ENCODE measurements around the gene XRCC4. TPM values are rescaled to one million over a fixed set of nuclear protein-coding genes. Genes with fewer than 3 reads are reported as not detected.

XRCC4 gene
- total RNA-seq, result 10 to 100 TPM in 2 of 9 donors, 1 to 10 TPM in 7; 4.0 to 15.8 (median 7.4) TPM
- polyA plus RNA-seq, result 1 to 10 TPM; 2.4 to 8.0 (median 3.2) TPM
- long read RNA-seq, donor 1, partial matches to known transcripts, result 0 of 3 reads
- long read RNA-seq, donor 1, other reads (novel, unspliced or antisense), result 0 of 3 reads
- long read RNA-seq, donor 2, partial matches to known transcripts, result 0 of 2 reads
- long read RNA-seq, donor 2, other reads (novel, unspliced or antisense), result 0 of 2 reads
- long read RNA-seq, donor 3, partial matches to known transcripts, result 0 of 3 reads
- long read RNA-seq, donor 3, other reads (novel, unspliced or antisense), result 0 of 3 reads
- long read RNA-seq, donor 4, partial matches to known transcripts, result 2 of 4 reads
- long read RNA-seq, donor 4, other reads (novel, unspliced or antisense), result 0 of 4 reads
- long read RNA-seq, donor 5, transcript XRCC4-202 (8 exons, 1,579 nt), result major isoform, 8 of 13 reads
- long read RNA-seq, donor 5, partial matches to known transcripts, result 2 of 13 reads
- long read RNA-seq, donor 5, other reads (novel, unspliced or antisense), result 0 of 13 reads
- long read RNA-seq, donor 6, partial matches to known transcripts, result 0 of 2 reads
- long read RNA-seq, donor 6, other reads (novel, unspliced or antisense), result 0 of 2 reads
- long read RNA-seq, donor 7, partial matches to known transcripts, result 0 of 1 reads
- long read RNA-seq, donor 7, other reads (novel, unspliced or antisense), result 0 of 1 reads
- long read RNA-seq, donor 8, partial matches to known transcripts, result 0 of 3 reads
- long read RNA-seq, donor 8, other reads (novel, unspliced or antisense), result 0 of 3 reads
- long read RNA-seq, donor 9, partial matches to known transcripts, result 7 of 8 reads
- long read RNA-seq, donor 9, other reads (novel, unspliced or antisense), result 0 of 8 reads
- long read RNA-seq, donor 10, partial matches to known transcripts, result 18 of 18 reads
- long read RNA-seq, donor 10, other reads (novel, unspliced or antisense), result 0 of 18 reads

DNA sequence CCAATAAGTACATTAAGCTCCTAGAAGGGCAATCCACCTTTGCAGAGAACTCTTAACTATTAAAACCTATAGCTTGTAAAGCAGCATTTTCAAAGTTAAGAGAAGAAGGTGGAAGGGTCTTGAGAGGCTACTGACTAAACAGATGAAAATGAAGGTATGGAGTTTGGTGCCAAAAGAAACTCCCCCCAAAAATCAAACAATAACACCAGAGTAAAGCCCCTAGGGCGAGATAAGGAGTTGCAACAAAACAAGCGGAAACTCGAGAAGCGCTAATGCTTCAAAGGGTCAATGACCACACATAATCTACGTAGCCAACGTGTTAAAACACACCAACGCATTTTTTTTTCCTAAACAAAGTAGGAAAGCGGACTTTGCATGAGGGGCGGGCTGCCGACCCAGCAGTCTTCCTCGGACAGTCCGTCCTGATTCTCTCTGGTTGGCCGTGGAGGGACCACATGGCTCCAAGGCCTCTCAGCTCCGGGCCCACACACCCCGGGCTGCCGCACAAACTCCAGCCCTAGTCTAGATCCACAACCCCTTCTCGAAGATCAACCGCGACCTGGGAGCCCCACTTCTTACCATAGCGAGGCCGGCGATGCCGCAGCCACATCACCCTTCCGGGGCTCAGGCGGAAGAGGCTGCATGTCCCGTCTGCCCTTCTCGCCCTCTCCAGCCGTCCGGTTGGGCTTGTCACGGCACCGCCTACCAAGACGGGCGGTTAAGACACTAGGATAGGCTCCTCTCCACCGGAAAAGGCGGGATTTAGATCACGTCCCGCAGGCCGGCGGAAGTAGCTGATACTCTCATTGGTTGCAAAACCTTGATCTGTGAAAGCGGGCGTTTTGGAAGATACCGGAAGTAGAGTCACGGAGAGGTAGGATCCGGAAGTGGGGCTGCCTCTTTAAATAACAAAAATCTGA lies at the start of gene XRCC4, which contains the start of gene TMEM167A:
Gene XRCC4, plus strand, starts transcription at position 806 of the 920 bp plus-strand sequence. CDS start 27,373 bp downstream, outside the sequence.
Gene TMEM167A, minus strand, starts transcription at position 653 of the 920 bp plus-strand sequence. Its CDS starts 71 bp downstream, at position 582.
- Histone ChIP-seq H3K9me3 (replicated peaks in 1 of 3) (no peaks in the 10 kb centered on the region), H3K36me3 (replicated peaks in 1 of 2) (no peaks in the 10 kb centered on the region), H3K4me3 (peak within 1 kb of the TSS; percentile 47 to 98 (median 89)), H3K4me1 (replicated peaks in 1 of 2) (peaks cover 32 to 51% of the 10 kb centered on the region in 2 donors), H3K27me3 (no peaks in the 10 kb centered on the region), H3K27ac (peak within 1 kb of the TSS; percentile 70 to 96 (median 80))
- WGBS, 4 donors, result 0% methylated on average over 25 to 44 of the region's 44 CpGs
- TF ChIP-seq POLR2A (IDR thresholded peaks at IDR 0.05), result peak; percentile 83 to 95
- TF ChIP-seq, protein P1, sequence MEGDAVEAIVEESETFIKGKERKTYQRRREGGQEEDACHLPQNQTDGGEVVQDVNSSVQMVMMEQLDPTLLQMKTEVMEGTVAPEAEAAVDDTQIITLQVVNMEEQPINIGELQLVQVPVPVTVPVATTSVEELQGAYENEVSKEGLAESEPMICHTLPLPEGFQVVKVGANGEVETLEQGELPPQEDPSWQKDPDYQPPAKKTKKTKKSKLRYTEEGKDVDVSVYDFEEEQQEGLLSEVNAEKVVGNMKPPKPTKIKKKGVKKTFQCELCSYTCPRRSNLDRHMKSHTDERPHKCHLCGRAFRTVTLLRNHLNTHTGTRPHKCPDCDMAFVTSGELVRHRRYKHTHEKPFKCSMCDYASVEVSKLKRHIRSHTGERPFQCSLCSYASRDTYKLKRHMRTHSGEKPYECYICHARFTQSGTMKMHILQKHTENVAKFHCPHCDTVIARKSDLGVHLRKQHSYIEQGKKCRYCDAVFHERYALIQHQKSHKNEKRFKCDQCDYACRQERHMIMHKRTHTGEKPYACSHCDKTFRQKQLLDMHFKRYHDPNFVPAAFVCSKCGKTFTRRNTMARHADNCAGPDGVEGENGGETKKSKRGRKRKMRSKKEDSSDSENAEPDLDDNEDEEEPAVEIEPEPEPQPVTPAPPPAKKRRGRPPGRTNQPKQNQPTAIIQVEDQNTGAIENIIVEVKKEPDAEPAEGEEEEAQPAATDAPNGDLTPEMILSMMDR (IDR thresholded peaks at IDR 0.05), result no peak
- peak; percentile 95 to 99 (median 98) for DNase-seq
- intact Hi-C loops (cut with DNase I), result no loop called here

DNA sequence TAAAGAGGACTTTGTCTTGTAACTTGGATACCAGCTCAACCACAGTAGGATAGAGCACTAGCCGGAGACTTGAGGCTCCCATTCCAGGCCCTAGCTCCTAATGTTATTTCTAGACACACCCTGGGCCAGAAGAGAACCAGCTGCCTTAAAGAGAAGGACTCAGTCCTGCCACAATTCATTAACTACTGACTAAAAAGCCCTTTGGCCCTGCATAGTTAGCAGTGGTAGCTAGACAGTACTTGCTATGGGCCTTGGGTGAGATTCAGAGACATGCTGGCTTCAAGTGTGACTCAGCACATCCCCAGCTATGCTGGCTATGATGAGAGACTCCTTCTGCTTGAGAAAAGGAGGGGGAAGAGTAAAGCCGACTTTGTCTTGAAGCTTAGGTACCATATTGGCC lies 47.4 kb upstream of the XRCC4 start:
- H3K4me3 ChIP-seq, result no peak overlapping the region
- no peak overlapping the region for H3K27ac ChIP-seq
- H3K36me3 ChIP-seq (replicated peaks in 1 of 2), result no peaks in the 10 kb centered on the region
- intact Hi-C loops (cut with DNase I), result no loop called here
- peaks cover 0 to 4% of the 10 kb centered on the region in 2 donors for H3K4me1 ChIP-seq (replicated peaks in 1 of 2)
- 86 to 100% (median 96%) methylated on average over 2 of the region's 2 CpGs for WGBS, 4 donors
- TF ChIP-seq, protein P1 (IDR thresholded peaks at IDR 0.05), result no peak
- TF ChIP-seq POLR2A (IDR thresholded peaks at IDR 0.05), result no peak
- no peaks in the 10 kb centered on the region for H3K27me3 ChIP-seq
- no peaks in the 10 kb centered on the region for H3K9me3 ChIP-seq (replicated peaks in 1 of 3)
- no peak for DNase-seq

DNA sequence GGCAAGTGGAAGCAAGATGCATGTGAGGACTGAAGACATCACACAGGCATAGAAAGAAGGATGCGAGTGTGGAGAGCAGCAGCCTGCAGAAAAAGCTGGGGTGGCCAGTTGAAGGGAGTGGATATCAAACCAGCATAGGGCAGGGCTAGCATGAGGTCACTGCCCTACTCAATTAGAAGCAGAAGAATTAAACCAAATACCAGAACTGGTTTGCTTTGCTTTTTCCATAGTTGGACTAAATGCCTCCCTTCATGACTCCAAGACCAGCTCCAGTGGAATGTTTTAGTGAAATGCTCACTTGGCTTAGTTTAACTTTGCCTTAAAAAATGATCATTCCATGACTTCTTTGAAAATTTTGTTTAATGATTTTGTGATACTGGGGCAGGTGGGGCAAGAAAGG lies 46.0 kb upstream of the XRCC4 start:
- no peak for DNase-seq
- H3K4me1 ChIP-seq (replicated peaks in 1 of 2), result peaks cover 0 to 2% of the 10 kb centered on the region in 2 donors
- no peak overlapping the region for H3K4me3 ChIP-seq
- H3K27ac ChIP-seq, result no peak overlapping the region
- intact Hi-C loops (cut with DNase I), result no loop called here
- 92 to 100% (median 94%) methylated on average over 1 of the region's 1 CpG for WGBS, 4 donors
- no peaks in the 10 kb centered on the region for H3K9me3 ChIP-seq (replicated peaks in 1 of 3)
- no peaks in the 10 kb centered on the region for H3K27me3 ChIP-seq
- H3K36me3 ChIP-seq (replicated peaks in 1 of 2), result no peaks in the 10 kb centered on the region
- TF ChIP-seq POLR2A (IDR thresholded peaks at IDR 0.05), result no peak
- TF ChIP-seq, protein P1 (IDR thresholded peaks at IDR 0.05), result no peak

All from adrenal gland (tissue), 19 donors.